SU-DHL-6 (cell line): ENCODE measurements around the gene MEIS2.

ENCODE experiments used
- H2AFZ ChIP-seq: fragments of 200-600 bp; sonication (generic); 2 replicates; pipeline ENCODE4 v1.6.1; 2014; ENCODE audit warnings: low read depth, mild to moderate bottlenecking, moderate library complexity, mixed read lengths, antibody characterized with exemption, low read length; ENCODE audit not compliant: severe bottlenecking
- H3F3A ChIP-seq: fragments of 200-600 bp; shearing (Covaris generic); 2 replicates; pipeline ENCODE4 v1.6.0; 2016; ENCODE audit warnings: antibody characterized with exemption, mild to moderate bottlenecking; ENCODE audit not compliant: insufficient read depth
- H3K27ac ChIP-seq: fragments of 200-600 bp; sonication (generic); 2 replicates; pipeline ENCODE4 v1.5.1; 2016; ENCODE audit warnings: low read depth, mild to moderate bottlenecking, low read length, moderate library complexity, mixed read lengths
- H3K27me3 ChIP-seq: fragments of 200-600 bp; sonication (generic), shearing (Covaris generic); 2 replicates; pipeline ENCODE4 v1.6.0; 2014; ENCODE audit warnings: mild to moderate bottlenecking, low read length
- H3K36me3 ChIP-seq: fragments of 200-600 bp; sonication (generic); 2 replicates; pipeline ENCODE4 v1.6.1; 2014; ENCODE audit warnings: mild to moderate bottlenecking, low read length, mixed read lengths
- H3K4me2 ChIP-seq: fragments of 300-600, 200-600 bp; shearing (Covaris generic), sonication (generic); 2 replicates; pipeline ENCODE4 v1.6.0; 2014; ENCODE audit warnings: low read length, low read depth, mild to moderate bottlenecking; ENCODE audit not compliant: poor library complexity, severe bottlenecking
- H3K4me3 ChIP-seq: fragments of 200-600 bp; sonication (generic); 2 replicates; pipeline ENCODE4 v1.5.1; 2014; ENCODE audit warnings: antibody characterized with exemption, low read length, mild to moderate bottlenecking, mixed read lengths; ENCODE audit not compliant: insufficient read depth, poor library complexity, severe bottlenecking
- H3K79me2 ChIP-seq: fragments of 200-600 bp; sonication (generic); 2 replicates; pipeline ENCODE4 v1.6.1; 2014; ENCODE audit warnings: mild to moderate bottlenecking, low read length, moderate library complexity; ENCODE audit not compliant: insufficient read depth
- H3K9ac ChIP-seq: fragments of 200-600 bp; sonication (generic); 2 replicates; pipeline ENCODE4 v1.7.0; 2014; ENCODE audit warnings: mild to moderate bottlenecking, low read length
- H3K9me2 ChIP-seq: fragments of 200-600 bp; sonication (generic); replicated peaks from 2 replicates; pipeline ENCODE4 v1.6.1; 2014; ENCODE audit warnings: low read length; ENCODE audit not compliant: insufficient read depth
- H3K9me3 ChIP-seq: fragments of 200-600 bp; sonication (generic); 2 replicates; pipeline ENCODE4 v1.6.1; 2014; ENCODE audit warnings: low read length, mixed read lengths; ENCODE audit not compliant: insufficient read depth
- H4K20me1 ChIP-seq: fragments of 200-600 bp; sonication (generic); 2 replicates; pipeline ENCODE4 v1.6.1; 2014; ENCODE audit warnings: low read depth, mild to moderate bottlenecking, antibody characterized with exemption, low read length, moderate library complexity, mixed read lengths
- CTCF ChIP-seq: fragments of 200-600 bp; sonication (generic); IDR thresholded peaks from one replicate; pipeline ENCODE4 v1.5.1; 2017; ENCODE audit warnings: antibody characterized with exemption, mild to moderate bottlenecking, low read length, moderate library complexity; ENCODE audit not compliant: insufficient read depth, poor library complexity, severe bottlenecking
- EZH2phosphoT487 ChIP-seq: fragments of 200-600 bp; sonication (generic), shearing (Covaris generic); conservative IDR thresholded peaks from 2 replicates; pipeline ENCODE4 v1.6.1; 2018; ENCODE audit warnings: mild to moderate bottlenecking, antibody characterized with exemption, low read length, moderate library complexity, mixed read lengths

MEIS2 gene

GRCh38 chr15:36954486-36954885 is 145.9 kb downstream of the MEIS2 start:
- Histone ChIP-seq H3K9me3 (no peaks in the 10 kb centered on the region), H3F3A (no peaks in the 10 kb centered on the region), H3K4me2 (no peak overlapping the region), H3K4me3 (no peak overlapping the region), H2AFZ (no peak overlapping the region), H3K9me2 (no peaks in the 10 kb centered on the region), H3K36me3 (no peaks in the 10 kb centered on the region), H4K20me1 (no peaks in the 10 kb centered on the region), H3K27ac (no peak overlapping the region), H3K27me3 (no peaks in the 10 kb centered on the region), H3K79me2 (no peaks in the 10 kb centered on the region), H3K9ac (no peak overlapping the region)
- no peak for TF ChIP-seq CTCF
- no peak for TF ChIP-seq EZH2phosphoT487

GRCh38 chr15:36953346-36953745 is 147.0 kb downstream of the MEIS2 start:
- H3K9me2 ChIP-seq: no peaks in the 10 kb centered on the region
- no peaks in the 10 kb centered on the region for H3K9me3 ChIP-seq
- H3K4me3 ChIP-seq: no peak overlapping the region
- no peaks in the 10 kb centered on the region for H3K36me3 ChIP-seq
- H3K4me2 ChIP-seq: no peak overlapping the region
- H3K27me3 ChIP-seq: no peaks in the 10 kb centered on the region
- TF ChIP-seq CTCF (no peak), EZH2phosphoT487 (no peak)
- no peak overlapping the region for H2AFZ ChIP-seq
- no peaks in the 10 kb centered on the region for H4K20me1 ChIP-seq
- no peak overlapping the region for H3K9ac ChIP-seq
- no peaks in the 10 kb centered on the region for H3F3A ChIP-seq
- H3K27ac ChIP-seq: no peak overlapping the region
- no peaks in the 10 kb centered on the region for H3K79me2 ChIP-seq

GRCh38 chr15:36951731-36952247 is 148.6 kb downstream of the MEIS2 start:
- Histone ChIP-seq H3K9ac (no peak overlapping the region), H3K4me2 (no peak overlapping the region), H3K9me2 (no peaks in the 10 kb centered on the region), H3K27me3 (no peaks in the 10 kb centered on the region), H3F3A (no peaks in the 10 kb centered on the region), H3K27ac (no peak overlapping the region), H3K36me3 (no peaks in the 10 kb centered on the region), H3K9me3 (no peaks in the 10 kb centered on the region), H3K4me3 (no peak overlapping the region), H3K79me2 (no peaks in the 10 kb centered on the region), H2AFZ (no peak overlapping the region), H4K20me1 (no peaks in the 10 kb centered on the region)
- TF ChIP-seq EZH2phosphoT487: no peak
- no peak for TF ChIP-seq CTCF

GRCh38 chr15:36950371-36950770 is 150.0 kb downstream of the MEIS2 start:
- Histone ChIP-seq H3K79me2 (no peaks in the 10 kb centered on the region), H3K4me3 (no peak overlapping the region), H3K4me2 (no peak overlapping the region), H3K27ac (no peak overlapping the region), H3F3A (no peaks in the 10 kb centered on the region), H2AFZ (no peak overlapping the region), H3K9me2 (no peaks in the 10 kb centered on the region), H3K9ac (no peak overlapping the region), H3K27me3 (no peaks in the 10 kb centered on the region), H3K9me3 (no peaks in the 10 kb centered on the region), H4K20me1 (no peaks in the 10 kb centered on the region), H3K36me3 (no peaks in the 10 kb centered on the region)
- no peak for TF ChIP-seq CTCF
- TF ChIP-seq EZH2phosphoT487: no peak
